GM12801 (cell line): Measurements from ENCODE around the gene TBCE.

Experiments
- CTCF ChIP-seq: IDR thresholded peaks from one replicate; pipeline ENCODE4 v1.5.1; 2011; ENCODE audit warnings: control low read depth; ENCODE audit not compliant: insufficient read length; ENCODE audit errors: extremely low read depth

TBCE gene

GRCh38 chr1:235399661-235400060 is 32.4 kb downstream of the TBCE start:
- TF ChIP-seq CTCF = no peak

- TF ChIP-seq CTCF = no peak
These were observed 34.0 kb downstream of the TBCE start for GRCh38 chr1:235401251-235401650.

GRCh38 chr1:235402457-235403200 is 35.4 kb downstream of the TBCE start:
- TF ChIP-seq CTCF = no peak

GRCh38 chr1:235403593-235403992 is 36.4 kb downstream of the TBCE start:
- TF ChIP-seq CTCF = no peak

GRCh38 chr1:235404190-235404589 is 37.0 kb downstream of the TBCE start:
- TF ChIP-seq CTCF = no peak

GRCh38 chr1:235407419-235407818 is 40.2 kb downstream of the TBCE start:
- no peak for TF ChIP-seq CTCF

- TF ChIP-seq CTCF = no peak
These were observed 41.3 kb downstream of the TBCE start for GRCh38 chr1:235408503-235408960.
